Chondrocyte (in vitro differentiated cells): ENCODE data around the gene XKRX. TPM values are rescaled to one million over a fixed set of nuclear protein-coding genes. Genes with fewer than 3 reads are reported as not detected.

Experiments
- total RNA-seq: library from RNA; stranded (reverse); gene quantifications from 3 replicates; pipeline ENCODE4 v1.2.1, GENCODE V29; 2021

Gene XKRX
- total RNA-seq, 1 donor from 2014 or later: not detected

Other genes with a start within 250 kb of the XKRX start
- gene SYTL4, start 196.8 kb downstream of the XKRX start, total RNA-seq: 5.3 to 10.8 TPM (median 5.9 TPM) in 3 replicates
- gene CSTF2, start 108.5 kb downstream of the XKRX start, total RNA-seq: 11.5 to 13.5 TPM (median 11.8 TPM) in 3 replicates
- not detected in 3 replicates for gene NOX1, start 54.6 kb downstream of the XKRX start, total RNA-seq
- gene ARL13A, start 40.8 kb upstream of the XKRX start, total RNA-seq: not detected in 3 replicates
- 9.5 to 13.1 TPM (median 9.9 TPM) in 3 replicates for gene TRMT2B, start 123.2 kb upstream of the XKRX start, total RNA-seq
- gene TMEM35A, start 150.0 kb upstream of the XKRX start, total RNA-seq: 0.62 to 0.92 TPM (median 0.85 TPM) in 3 replicates
- gene CENPI, start 169.3 kb upstream of the XKRX start, total RNA-seq: 4.6 to 5.7 TPM (median 5.6 TPM) in 3 replicates